ENCODE data around the gene ZNF302. TPM values are rescaled to one million over a fixed set of nuclear protein-coding genes. Genes with fewer than 3 reads are reported as not detected.

The ZNF302 gene
- total and polyA plus RNA-seq, 10 donors: 18.9 to 36.1 (median 29.3) TPM

DNA sequence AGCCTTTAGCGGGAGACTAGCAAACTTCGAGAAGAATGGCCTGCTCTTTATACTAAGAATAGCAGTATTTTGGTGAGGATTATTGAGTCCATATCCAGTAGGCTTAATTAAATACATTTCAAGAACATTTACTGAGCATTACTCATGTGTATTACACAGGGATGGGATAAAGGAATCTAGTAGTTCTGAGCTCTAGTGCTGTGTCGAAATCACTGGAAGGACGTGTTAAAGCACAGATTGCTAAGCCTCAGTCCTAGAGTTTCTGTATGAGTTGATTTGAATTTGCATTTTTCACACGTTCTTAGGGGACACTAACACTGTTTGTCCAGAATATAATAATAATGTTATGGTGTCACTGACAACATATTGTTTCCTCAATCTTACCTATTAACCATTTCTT lies 9.0 kb downstream of the ZNF302 start:
- intact Hi-C loops (cut with DNase I; ENCODE audit: low total_unique reads): no loop called here
- H3K4me3 ChIP-seq: no peak overlapping the region
- DNase-seq: no peak
- no peaks in the 10 kb centered on the region for H3K4me1 ChIP-seq
- H3K27ac ChIP-seq: no peak overlapping the region
- WGBS, 5 donors: 87 to 94% (median 92%) methylated on average over 5 of the region's 5 CpGs
- peaks cover 20 to 37% (median 35%) of the 10 kb centered on the region in 6 donors for H3K36me3 ChIP-seq
- TF ChIP-seq POLR2A (IDR thresholded peaks at IDR 0.05): no peak
- TF ChIP-seq, protein P1, sequence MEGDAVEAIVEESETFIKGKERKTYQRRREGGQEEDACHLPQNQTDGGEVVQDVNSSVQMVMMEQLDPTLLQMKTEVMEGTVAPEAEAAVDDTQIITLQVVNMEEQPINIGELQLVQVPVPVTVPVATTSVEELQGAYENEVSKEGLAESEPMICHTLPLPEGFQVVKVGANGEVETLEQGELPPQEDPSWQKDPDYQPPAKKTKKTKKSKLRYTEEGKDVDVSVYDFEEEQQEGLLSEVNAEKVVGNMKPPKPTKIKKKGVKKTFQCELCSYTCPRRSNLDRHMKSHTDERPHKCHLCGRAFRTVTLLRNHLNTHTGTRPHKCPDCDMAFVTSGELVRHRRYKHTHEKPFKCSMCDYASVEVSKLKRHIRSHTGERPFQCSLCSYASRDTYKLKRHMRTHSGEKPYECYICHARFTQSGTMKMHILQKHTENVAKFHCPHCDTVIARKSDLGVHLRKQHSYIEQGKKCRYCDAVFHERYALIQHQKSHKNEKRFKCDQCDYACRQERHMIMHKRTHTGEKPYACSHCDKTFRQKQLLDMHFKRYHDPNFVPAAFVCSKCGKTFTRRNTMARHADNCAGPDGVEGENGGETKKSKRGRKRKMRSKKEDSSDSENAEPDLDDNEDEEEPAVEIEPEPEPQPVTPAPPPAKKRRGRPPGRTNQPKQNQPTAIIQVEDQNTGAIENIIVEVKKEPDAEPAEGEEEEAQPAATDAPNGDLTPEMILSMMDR (IDR thresholded peaks at IDR 0.05 in 8 of 11, conservative IDR thresholded peaks at IDR 0.05 in 3 of 11): no peak
- TF ChIP-seq POLR2AphosphoS5 (IDR thresholded peaks at IDR 0.05): no peak
- peaks cover 12 to 99% (median 76%) of the 10 kb centered on the region in 8 donors for H3K9me3 ChIP-seq
- no peaks in the 10 kb centered on the region for H3K27me3 ChIP-seq (replicated peaks in 1 of 7)

DNA sequence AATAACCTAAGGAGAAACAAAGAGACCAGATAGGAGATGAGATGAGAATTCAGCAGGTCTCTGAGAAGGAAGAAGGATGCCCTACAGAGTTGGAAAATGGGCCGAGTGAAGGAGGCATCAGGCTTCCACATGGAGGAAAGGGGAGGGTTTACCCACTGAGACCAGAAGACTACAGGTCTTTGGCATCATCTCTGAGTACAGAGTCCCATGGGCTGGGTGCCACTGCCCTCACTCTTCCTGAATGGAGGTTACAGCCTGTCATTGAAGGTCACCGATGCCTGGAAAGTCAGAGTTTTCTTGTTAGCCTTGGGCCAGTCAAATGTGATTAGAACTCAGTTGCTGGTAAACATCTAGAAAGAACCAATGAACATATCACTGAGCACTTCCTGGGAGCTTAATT lies 9.9 kb downstream of the ZNF302 start:
- DNase-seq: no peak
- intact Hi-C loops (cut with DNase I; ENCODE audit: low total_unique reads): no loop called here
- no peak overlapping the region for H3K4me3 ChIP-seq
- peaks cover 8 to 90% (median 67%) of the 10 kb centered on the region in 8 donors for H3K9me3 ChIP-seq
- no peaks in the 10 kb centered on the region for H3K27me3 ChIP-seq (replicated peaks in 1 of 7)
- H3K4me1 ChIP-seq: no peaks in the 10 kb centered on the region
- TF ChIP-seq POLR2A (IDR thresholded peaks at IDR 0.05) (no peak), POLR2AphosphoS5 (IDR thresholded peaks at IDR 0.05) (no peak)
- TF ChIP-seq, protein P1 (IDR thresholded peaks at IDR 0.05 in 8 of 11, conservative IDR thresholded peaks at IDR 0.05 in 3 of 11): no peak
- WGBS, 5 donors: 55 to 90% (median 86%) methylated on average over 2 of the region's 2 CpGs
- H3K27ac ChIP-seq: no peak overlapping the region
- H3K36me3 ChIP-seq: peaks cover 15 to 28% (median 26%) of the 10 kb centered on the region in 6 donors

DNA sequence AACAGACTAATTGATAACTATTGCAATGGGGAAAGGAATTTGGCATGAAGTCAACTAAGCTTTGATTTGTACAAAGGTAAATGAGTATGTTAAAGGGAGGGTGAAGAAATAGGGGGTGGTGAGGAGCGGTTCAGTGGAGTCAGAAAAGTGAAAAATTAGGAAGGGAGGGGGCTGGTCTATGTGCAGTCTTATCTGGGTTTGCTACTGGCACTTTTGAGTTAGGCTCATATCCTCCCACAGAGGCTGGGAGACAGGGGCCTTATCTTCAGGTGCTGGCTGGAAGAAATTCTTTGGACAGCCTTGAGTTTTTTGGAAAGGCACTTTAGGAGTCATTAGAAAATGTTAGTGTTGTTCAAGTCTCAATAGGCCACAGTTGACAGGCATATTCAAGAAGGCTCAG lies 11.1 kb downstream of the ZNF302 start:
- H3K36me3 ChIP-seq: peaks cover 6 to 16% (median 14%) of the 10 kb centered on the region in 6 donors
- no peaks in the 10 kb centered on the region for H3K27me3 ChIP-seq (replicated peaks in 1 of 7)
- H3K27ac ChIP-seq: no peak overlapping the region
- no peaks in the 10 kb centered on the region for H3K4me1 ChIP-seq
- TF ChIP-seq, protein P1 (IDR thresholded peaks at IDR 0.05 in 8 of 11, conservative IDR thresholded peaks at IDR 0.05 in 3 of 11): no peak
- no peak for TF ChIP-seq POLR2A (IDR thresholded peaks at IDR 0.05)
- H3K9me3 ChIP-seq: peaks cover 8 to 78% (median 54%) of the 10 kb centered on the region in 8 donors
- 73 to 96% (median 84%) methylated on average over 1 of the region's 1 CpG for WGBS, 5 donors
- no peak for DNase-seq
- intact Hi-C loops (cut with DNase I; ENCODE audit: low total_unique reads): no loop called here
- no peak overlapping the region for H3K4me3 ChIP-seq

DNA sequence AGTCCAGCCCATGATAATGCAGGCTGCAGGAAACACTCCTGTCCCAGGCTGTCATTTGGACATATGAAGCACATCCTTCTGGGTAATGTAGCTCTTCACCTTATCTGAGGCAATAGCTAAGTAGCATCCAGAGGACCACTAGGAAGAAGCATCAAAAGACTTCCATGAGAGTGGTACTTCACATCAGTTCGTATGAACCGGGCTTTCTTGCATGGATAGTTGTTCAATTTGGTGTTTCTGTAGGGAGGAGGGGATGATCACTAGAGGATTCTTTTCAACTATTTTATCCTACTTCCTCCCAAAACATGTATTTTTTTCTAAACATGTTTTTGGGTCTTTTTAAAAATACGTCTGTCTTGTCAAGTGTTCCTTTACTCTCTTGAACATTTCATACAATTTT lies 12.9 kb downstream of the ZNF302 start:
- TF ChIP-seq, protein P1 (IDR thresholded peaks at IDR 0.05 in 8 of 11, conservative IDR thresholded peaks at IDR 0.05 in 3 of 11): no peak
- TF ChIP-seq POLR2A (IDR thresholded peaks at IDR 0.05): no peak
- no peak for TF ChIP-seq POLR2AphosphoS5 (IDR thresholded peaks at IDR 0.05)
- Histone ChIP-seq H3K27me3 (replicated peaks in 1 of 7) (no peaks in the 10 kb centered on the region), H3K9me3 (peaks cover 3 to 62% (median 36%) of the 10 kb centered on the region in 8 donors), H3K4me3 (no peak overlapping the region), H3K27ac (no peak overlapping the region), H3K36me3 (no peaks in the 10 kb centered on the region), H3K4me1 (no peaks in the 10 kb centered on the region)
- WGBS, 5 donors: 82 to 90% (median 87%) methylated on average over 3 of the region's 3 CpGs
- DNase-seq: no peak
- intact Hi-C loops (cut with DNase I; ENCODE audit: low total_unique reads): no loop called here
